HEK293 (cell line): ENCODE data around the gene PTDSS2.
"Not testable (repeated sequence)": the region's sequence is repeated elsewhere in the genome, so short reads cannot be mapped to it uniquely, and the experiment has no call there.

Experiments used
- CTCF ChIA-PET: fragments of 350-600 bp; formaldehyde crosslinking; extraction: SDS; loops from one replicate; lab custom pipeline; 2021; ENCODE audit warnings: antibody characterized with exemption; lab: Yijun Ruan, JAX
- POLR2A ChIA-PET: fragments of 300-600 bp; formaldehyde crosslinking; extraction: SDS; loops from one replicate; lab custom pipeline; 2020; ENCODE audit warnings: antibody characterized with exemption, inconsistent platforms; lab: Yijun Ruan, JAX
- H3K27ac ChIP-seq: fragments of 200-500 bp; sonication (Bioruptor generic); 2 replicates; pipeline ENCODE4 v1.5.1; 2014; ENCODE audit warnings: low read depth, low read length, control low read depth, inconsistent platforms; ENCODE audit errors: extremely low read depth
- H3K36me3 ChIP-seq, 2 experiments: fragments of 200-500 bp in 1 of 2; sonication (Bioruptor generic) in 1 of 2; 1 replicate in 1 of 2; 2 replicates in 1 of 2; pipeline ENCODE4 v1.5.1; 2014 to 2017; ENCODE audit warnings: inconsistent platforms in 2 of 2, low read length in 2 of 2; ENCODE audit not compliant: control insufficient read depth in 2 of 2, insufficient read depth in 1 of 2
- H3K4me1 ChIP-seq: fragments of 200-500 bp; sonication (Bioruptor generic); 2 replicates; pipeline ENCODE4 v1.5.1; 2014; ENCODE audit warnings: mild to moderate bottlenecking, low read length, inconsistent platforms; ENCODE audit not compliant: control insufficient read depth, insufficient read depth
- H3K4me3 ChIP-seq: 2 replicates; pipeline ENCODE4 v1.5.1; 2011; ENCODE audit warnings: low read depth, mild to moderate bottlenecking, control low read depth, low read length, moderate library complexity
- H3K9me3 ChIP-seq: fragments of 200-500 bp; sonication (Bioruptor generic); 2 replicates; pipeline ENCODE4 v1.5.1; 2014; ENCODE audit warnings: low read depth, low read length, inconsistent platforms; ENCODE audit not compliant: control insufficient read depth, insufficient read depth
- BCL11B ChIP-seq: fragments of 450-650 bp; formaldehyde crosslinking; IDR thresholded peaks from 2 replicates; pipeline ENCODE4 v1.5.1; 2016; ENCODE audit warnings: low read depth, missing biosample characterization, missing genetic modification characterization
- BCL6B ChIP-seq: fragments of 450-650 bp; formaldehyde crosslinking; IDR thresholded peaks from 2 replicates; pipeline ENCODE4 v1.5.1; 2017; ENCODE audit warnings: missing biosample characterization, missing genetic modification characterization
- TRIM28 ChIP-seq: IDR thresholded peaks from 2 replicates; pipeline ENCODE4 v1.6.1; 2011; ENCODE audit warnings: low read length, control low read depth, borderline replicate concordance
- ZFP69B ChIP-seq: fragments of 450-650 bp; formaldehyde crosslinking; IDR thresholded peaks from 2 replicates; pipeline ENCODE4 v1.5.1; 2016; ENCODE audit warnings: missing biosample characterization, missing genetic modification characterization
- ZNF10 ChIP-seq: fragments of 450-650 bp; formaldehyde crosslinking; IDR thresholded peaks from 2 replicates; pipeline ENCODE4 v1.5.1; 2017; ENCODE audit warnings: missing biosample characterization, missing genetic modification characterization
- ZNF121 ChIP-seq: fragments of 450-650 bp; formaldehyde crosslinking; IDR thresholded peaks from 2 replicates; pipeline ENCODE4 v1.5.1; 2016; ENCODE audit warnings: missing biosample characterization, missing genetic modification characterization
- ZNF211 ChIP-seq: fragments of 450-650 bp; formaldehyde crosslinking; IDR thresholded peaks from 2 replicates; pipeline ENCODE4 v1.5.1; 2016; ENCODE audit warnings: low read depth, missing biosample characterization, missing genetic modification characterization
- ZNF221 ChIP-seq: fragments of 450-650 bp; formaldehyde crosslinking; IDR thresholded peaks from 2 replicates; pipeline ENCODE4 v1.5.1; 2017; ENCODE audit warnings: missing biosample characterization, missing genetic modification characterization, borderline replicate concordance
- ZNF248 ChIP-seq: fragments of 450-650 bp; formaldehyde crosslinking; IDR thresholded peaks from 2 replicates; pipeline ENCODE4 v1.5.1; 2017; ENCODE audit warnings: missing biosample characterization, missing genetic modification characterization
- ZNF274 ChIP-seq, 2 experiments: fragments of 200-500 bp in 1 of 2; fragments of 450-650 bp in 1 of 2; sonication (Bioruptor generic) in 1 of 2; formaldehyde crosslinking in 1 of 2; IDR thresholded peaks; 2 replicates each; pipeline versions ENCODE4 v1.5.1 to v1.6.1; 2014 to 2016; ENCODE audit warnings: borderline replicate concordance in 1 of 2, inconsistent platforms in 1 of 2, low read length in 1 of 2, missing biosample characterization in 1 of 2, missing genetic modification characterization in 1 of 2
- ZNF350 ChIP-seq: fragments of 450-650 bp; formaldehyde crosslinking; IDR thresholded peaks from 2 replicates; pipeline ENCODE4 v1.5.0; 2017; ENCODE audit warnings: missing biosample characterization, mild to moderate bottlenecking, missing genetic modification characterization
- ZNF529 ChIP-seq: fragments of 450-650 bp; formaldehyde crosslinking; IDR thresholded peaks from 2 replicates; pipeline ENCODE4 v1.5.1; 2017; ENCODE audit warnings: missing genetic modification characterization, missing biosample characterization; ENCODE audit not compliant: insufficient replicate concordance
- ZNF645 ChIP-seq: fragments of 450-650 bp; formaldehyde crosslinking; IDR thresholded peaks from 2 replicates; pipeline ENCODE4; 2016; ENCODE audit warnings: missing biosample characterization, missing genetic modification characterization
- ZNF785 ChIP-seq: fragments of 450-650 bp; formaldehyde crosslinking; IDR thresholded peaks from 2 replicates; pipeline ENCODE4 v1.5.1; 2016; ENCODE audit warnings: missing biosample characterization, missing genetic modification characterization

PTDSS2 gene

GRCh38 chr11:434496-434895, 15.6 kb upstream of the PTDSS2 start:
- Histone ChIP-seq H3K9me3 (no peaks in the 10 kb centered on the region), H3K4me3 (no peak overlapping the region), H3K36me3 (no peaks in the 10 kb centered on the region), H3K27ac (no peak overlapping the region), H3K4me1 (no peaks in the 10 kb centered on the region)
- no peak for TF ChIP-seq BCL6B (tag by site-specific recombination)
- ChIA-PET POLR2A (no interaction called here), CTCF (no interaction called here)

- H3K4me1 ChIP-seq, CTCF ChIA-PET, H3K27ac ChIP-seq, POLR2A ChIA-PET, H3K36me3 ChIP-seq, H3K4me3 ChIP-seq, H3K9me3 ChIP-seq: not testable (repeated sequence)
- peak; percentile 96 for TF ChIP-seq ZNF211 (tag by site-specific recombination)
These were observed 14.9 kb upstream of the PTDSS2 start for GRCh38 chr11:434999-435740.

- H3K4me3 ChIP-seq: no peak overlapping the region
- CTCF ChIA-PET: no interaction called here
These were observed 12.7 kb upstream of the PTDSS2 start for GRCh38 chr11:437228-437870.

DNA sequence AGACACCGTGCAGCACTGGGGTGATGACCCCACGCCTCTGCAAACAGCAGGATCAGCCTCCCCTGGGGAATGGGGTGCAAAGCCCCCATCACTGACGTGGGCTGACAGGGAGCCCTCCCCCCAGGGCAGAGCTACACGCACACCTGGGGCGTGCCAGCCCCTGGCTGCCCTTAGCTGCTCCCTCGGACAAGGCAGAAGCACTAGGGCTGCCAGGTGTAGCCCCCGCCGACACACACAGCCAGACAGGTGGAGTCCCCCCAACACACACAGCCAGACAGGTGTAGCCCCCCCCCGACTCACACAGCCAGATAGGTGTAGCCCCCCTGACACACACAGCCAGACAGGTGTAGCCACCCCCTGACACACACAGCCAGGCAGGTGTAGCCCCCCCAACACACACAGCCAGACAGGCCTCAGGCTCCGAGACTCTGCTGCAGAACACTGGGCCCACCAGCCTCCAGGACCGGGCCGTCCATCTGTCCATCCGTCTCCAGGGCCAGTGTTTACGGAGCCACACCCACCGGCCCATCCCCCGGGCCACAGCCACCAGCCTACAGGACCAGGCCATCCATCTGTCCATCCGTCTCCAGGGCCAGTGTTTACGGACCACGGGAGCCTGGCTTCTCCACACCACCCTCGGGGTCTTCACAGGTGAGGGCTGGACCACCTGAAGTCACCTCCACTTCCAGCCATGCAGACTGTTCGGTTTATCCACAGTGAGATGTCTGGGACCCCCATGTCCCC, 11.8 kb upstream of the PTDSS2 start:
- Histone ChIP-seq H3K4me1 (no peaks in the 10 kb centered on the region), H3K36me3 (no peaks in the 10 kb centered on the region), H3K4me3 (no peak overlapping the region), H3K9me3 (no peaks in the 10 kb centered on the region), H3K27ac (no peak overlapping the region)
- POLR2A ChIA-PET: no interaction called here
- no peak for TF ChIP-seq ZNF350
- TF ChIP-seq ZFP69B (tag by site-specific recombination): peak; percentile 57; the same call in 1 of the 2 replicates
- TF ChIP-seq ZNF645 (tag by site-specific recombination): no peak
- CTCF ChIA-PET: no interaction called here

More at GRCh38 chr11:437228-437870, 12.7 kb upstream of the PTDSS2 start:
- H3K27ac ChIP-seq: no peak overlapping the region
- no peaks in the 10 kb centered on the region for H3K9me3 ChIP-seq
- POLR2A ChIA-PET: no interaction called here
- no peaks in the 10 kb centered on the region for H3K36me3 ChIP-seq
- TF ChIP-seq BCL11B (tag by site-specific recombination) (no peak), ZNF529 (no peak), ZNF221 (tag by site-specific recombination) (no peak), TRIM28 (no peak), ZNF121 (tag by site-specific recombination) (no peak), ZNF248 (tag by site-specific recombination) (no peak), ZNF785 (tag by site-specific recombination) (no peak), ZNF274 (IDR thresholded peaks at IDR 0.05; ENCODE audit: low read length) (no peak), ZNF274 (tag by site-specific recombination; IDR thresholded peaks at IDR 0.05; ENCODE audit: borderline replicate concordance) (no peak), ZNF10 (no peak)
- H3K4me1 ChIP-seq: no peaks in the 10 kb centered on the region
